Measurements from ENCODE around the gene CES4A.
"Not testable (repeated sequence)": the region's sequence is repeated elsewhere in the genome, so short reads cannot be mapped to it uniquely, and the experiment has no call there.

Gene CES4A

GRCh38 chr16:66988197-66988788 is at the start of gene CES4A:
Gene CES4A (plus strand): TSS chr16:66988589. CDS start chr16:66988773, 184 bp downstream.
- peak; percentile 48 for DNase-seq

DNA sequence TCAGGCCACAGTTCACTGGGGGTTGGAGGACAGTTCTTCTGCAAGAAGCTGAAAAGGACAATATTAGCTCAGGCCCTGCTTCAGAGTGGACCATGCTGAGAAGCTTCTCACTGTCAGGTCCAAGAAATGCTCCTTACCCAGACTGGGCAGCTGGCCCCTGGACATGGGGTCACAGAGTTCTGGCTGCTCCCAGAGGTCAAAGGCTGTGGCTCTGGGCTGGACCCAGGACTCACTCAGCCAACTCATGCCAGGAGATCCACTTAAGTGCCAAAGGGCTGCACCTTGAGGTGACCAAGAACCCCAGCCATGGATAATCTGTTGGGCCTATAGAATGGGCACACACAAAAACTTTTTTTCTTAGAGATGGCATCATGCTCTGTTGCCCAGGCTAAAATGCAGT is 49.0 kb upstream of the CES4A start:
- DNase-seq = no peak

DNA sequence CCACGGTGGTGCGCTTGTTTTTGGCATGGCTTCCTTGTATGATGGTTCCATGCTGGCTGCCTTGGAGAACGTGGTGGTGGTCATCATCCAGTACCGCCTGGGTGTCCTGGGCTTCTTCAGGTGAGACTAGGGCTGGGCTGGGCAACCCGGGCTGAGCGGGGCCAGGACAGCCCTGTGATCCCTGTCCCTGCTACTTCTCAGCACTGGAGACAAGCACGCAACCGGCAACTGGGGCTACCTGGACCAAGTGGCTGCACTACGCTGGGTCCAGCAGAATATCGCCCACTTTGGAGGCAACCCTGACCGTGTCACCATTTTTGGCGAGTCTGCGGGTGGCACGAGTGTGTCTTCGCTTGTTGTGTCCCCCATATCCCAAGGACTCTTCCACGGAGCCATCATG is 48.2 kb upstream of the CES4A start:
- no peak for DNase-seq

- no peak for DNase-seq
Measured at GRCh38 chr16:66942981-66943380, 45.4 kb upstream of the CES4A start.

- DNase-seq = no peak
Measured at GRCh38 chr16:66943426-66944053, 44.8 kb upstream of the CES4A start.

DNA sequence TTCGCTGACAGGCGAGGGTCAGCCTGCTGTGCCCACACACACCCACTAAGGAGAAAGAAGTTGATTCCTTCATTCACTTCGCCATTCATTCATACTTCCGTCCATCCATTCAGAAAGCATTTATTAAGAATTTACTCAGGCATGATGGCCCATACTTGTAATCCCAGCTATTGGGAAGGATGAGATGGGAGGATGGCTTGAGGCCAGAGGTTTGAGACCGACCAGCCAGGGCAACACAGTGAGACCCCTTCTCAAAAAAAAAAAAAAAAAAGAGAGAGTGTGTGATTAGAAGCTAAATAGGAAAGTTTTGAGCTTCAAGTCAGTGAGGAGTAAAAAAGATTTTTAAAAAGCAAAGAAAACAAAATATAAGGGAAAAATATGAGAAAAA is 44.3 kb upstream of the CES4A start:
- no peak for DNase-seq

DNA sequence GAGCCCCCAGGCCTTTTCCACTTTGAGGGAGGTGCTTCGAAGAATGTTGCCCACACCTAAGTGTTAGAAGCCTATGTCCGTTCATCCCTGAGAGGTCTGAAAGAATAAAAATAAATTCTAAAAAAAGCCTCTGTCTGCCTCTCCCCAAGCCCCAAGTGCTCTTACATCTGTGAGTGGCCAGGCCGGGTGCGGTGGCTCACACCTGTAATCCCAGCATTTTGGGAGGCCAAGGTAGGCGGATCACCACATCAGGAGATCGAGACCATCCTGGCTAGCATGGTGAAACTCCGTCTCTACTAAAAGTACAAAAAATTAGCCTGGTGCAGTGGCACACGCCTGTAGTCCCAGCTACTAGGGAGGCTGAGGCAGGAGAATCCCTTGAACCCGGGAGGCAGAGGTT is 43.4 kb upstream of the CES4A start:
- not testable (repeated sequence) for DNase-seq

DNA sequence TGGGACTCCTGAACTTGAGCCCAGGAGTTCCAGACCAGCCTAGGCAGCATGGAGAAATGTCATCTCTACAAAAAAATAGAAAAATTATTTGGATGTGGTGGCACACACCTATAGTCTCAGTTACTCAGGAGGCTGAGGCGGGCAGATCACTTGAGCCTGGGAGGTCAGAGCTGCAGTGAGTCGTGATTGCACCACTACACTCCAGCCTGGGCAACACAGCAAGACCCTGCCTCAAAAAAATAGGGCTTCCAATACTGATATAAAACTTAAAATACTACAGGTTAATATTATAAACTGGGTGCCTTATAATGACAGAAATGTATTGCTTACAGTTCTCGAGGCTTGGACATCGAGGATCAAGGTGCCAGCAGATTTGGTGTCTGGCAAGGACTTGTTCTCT is 42.5 kb upstream of the CES4A start:
- DNase-seq = no peak

DNA sequence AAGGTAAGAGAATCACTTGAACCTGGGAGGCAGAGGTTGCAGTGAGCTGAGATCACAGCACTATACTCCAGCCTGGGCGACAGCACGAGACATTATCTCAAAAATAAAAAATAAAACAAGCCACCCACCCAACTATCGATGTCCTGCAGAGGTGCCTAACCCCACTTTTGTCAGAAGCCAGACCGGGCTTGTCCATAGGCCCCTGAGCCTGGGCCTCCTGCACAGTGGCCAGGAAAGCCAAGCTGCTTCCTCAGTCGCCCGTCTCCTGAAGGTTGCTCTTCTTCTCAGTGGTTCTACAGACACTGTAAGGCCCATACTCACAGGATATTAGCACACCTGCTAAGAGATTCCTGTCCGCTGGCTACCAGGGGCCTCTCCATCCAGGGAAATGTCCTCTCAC is 41.8 kb upstream of the CES4A start:
- no peak for DNase-seq

GRCh38 chr16:66946974-66947301 is 41.5 kb upstream of the CES4A start:
- DNase-seq = no peak

DNA sequence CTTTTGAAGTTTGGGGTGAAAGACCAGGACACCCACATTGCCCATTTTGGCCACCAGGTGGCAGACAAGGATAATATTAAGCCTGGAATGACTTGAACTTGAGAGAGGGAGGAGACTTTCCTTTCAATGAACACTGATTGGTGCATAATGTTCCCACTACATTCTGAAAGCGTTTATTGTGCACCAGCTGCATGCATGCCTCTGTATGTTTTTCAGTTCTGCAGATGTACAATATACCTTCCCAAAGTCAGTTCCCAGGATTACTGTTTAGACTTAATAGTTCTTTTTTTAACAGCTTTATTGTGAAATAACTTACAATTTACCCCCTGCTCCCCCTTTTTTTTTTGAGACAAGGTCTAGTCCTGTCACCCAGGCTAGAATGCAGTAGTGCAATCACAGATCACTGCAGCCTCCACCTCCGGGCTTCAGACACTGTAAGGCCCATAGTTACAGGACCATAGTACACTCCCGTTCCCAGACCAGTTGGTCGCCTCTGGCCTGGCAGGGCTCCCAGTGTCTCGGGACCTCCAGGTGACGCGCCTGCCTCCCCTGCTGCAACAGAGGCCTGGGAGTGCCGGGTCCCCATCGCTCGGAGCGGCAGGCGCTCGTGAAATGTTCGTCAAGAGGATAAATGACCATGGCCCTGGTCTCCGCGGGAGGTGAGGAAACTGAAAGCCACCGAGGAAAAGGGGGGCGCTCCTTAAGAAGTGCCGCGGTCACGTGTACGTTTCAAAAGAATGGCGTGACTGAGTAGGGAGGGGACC is 40.9 kb upstream of the CES4A start:
- DNase-seq = peak; percentile 83

DNA sequence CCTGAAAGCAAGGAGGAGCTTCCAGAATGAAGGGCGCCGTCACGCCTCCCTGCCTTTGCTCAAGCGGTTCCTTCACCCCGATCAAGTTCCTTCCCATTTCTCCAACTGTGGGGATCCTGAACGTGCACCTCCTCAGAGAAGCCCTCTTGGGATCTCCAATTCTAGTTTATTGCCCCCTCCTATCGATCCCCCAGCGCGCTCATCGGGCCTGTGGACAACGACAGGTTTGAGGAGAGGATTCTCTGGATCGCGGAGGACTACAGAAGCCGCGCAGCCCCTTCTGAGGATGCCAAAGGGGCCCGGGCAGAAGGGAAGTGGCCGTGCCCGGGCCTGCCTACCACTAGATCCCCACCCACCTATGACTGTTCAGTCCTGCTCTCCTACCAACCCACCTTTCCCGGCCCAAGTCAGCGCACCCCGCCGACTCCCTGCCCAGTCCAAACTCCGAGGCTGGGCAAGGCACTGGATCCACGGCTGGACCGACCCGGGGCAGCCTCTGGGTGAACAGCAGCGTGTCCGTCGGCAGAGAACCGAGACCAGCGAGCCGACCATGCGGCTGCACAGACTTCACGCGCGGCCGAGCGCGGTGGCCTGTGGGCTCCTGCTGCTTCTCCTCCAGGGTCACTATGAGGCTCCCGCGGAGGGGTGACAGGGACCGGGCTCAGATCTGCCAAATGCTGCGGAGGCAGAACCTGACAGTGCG is 40.1 kb upstream of the CES4A start:
- no peak for DNase-seq

- no peak for DNase-seq
Measured at GRCh38 chr16:66948837-66949225, 39.6 kb upstream of the CES4A start.

GRCh38 chr16:66949472-66949871 is 38.9 kb upstream of the CES4A start:
- no peak for DNase-seq

DNA sequence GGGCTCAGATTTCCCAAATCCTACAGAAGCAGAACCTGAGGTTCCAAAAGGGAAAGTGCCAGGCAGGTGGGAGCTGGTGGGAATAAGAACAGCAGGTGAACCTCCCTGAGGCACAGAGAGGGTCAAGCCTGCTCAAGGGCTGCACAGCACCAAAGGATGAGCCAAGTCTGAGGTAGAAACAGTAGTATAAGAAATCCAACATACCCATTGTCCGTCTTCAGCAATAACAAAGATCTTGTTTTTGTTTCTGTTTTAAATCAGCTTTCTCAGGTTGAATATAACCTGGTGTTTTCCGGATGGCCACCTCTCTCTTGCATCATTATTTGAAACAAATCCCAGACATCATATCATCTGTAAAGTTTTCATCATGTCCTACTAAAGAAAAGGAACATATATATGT is 38.0 kb upstream of the CES4A start:
- DNase-seq = no peak

DNA sequence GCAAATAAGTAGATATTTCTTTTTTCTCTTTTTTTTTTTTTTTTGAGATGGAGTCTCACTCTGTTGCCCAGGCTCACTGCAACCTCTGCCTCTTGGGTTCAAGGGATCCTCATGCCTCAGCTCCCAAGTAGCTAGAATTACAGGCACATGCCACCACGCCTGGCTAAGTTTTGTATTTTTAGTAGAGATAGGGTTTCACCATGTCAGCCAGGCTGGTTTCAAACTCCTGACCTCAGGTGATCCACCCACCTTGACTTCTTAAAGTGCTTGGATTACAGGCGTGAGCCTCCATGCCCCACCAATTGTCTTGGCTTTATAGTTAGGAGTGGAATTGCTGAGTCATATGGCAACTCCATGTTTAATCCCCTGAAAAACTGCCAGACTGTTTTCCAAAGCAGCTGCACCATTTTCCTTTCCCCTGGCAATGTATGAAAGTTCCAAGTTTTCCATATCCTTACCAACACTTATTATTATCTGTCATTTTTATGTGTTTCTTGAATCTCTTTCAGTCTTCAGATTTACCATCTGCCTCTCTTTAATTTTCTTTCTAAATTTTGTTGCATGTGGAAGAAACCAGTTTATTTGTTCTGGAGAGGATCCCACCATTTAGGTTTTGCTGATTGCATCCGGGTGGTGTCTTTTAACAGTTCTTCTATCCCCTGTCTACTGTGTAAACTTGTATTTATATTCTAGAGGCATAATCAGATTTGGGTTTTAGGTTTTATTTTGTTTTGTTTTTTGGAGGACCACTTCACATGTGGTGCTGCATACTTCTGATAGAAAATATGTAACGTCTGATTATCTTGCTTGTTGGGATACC is 37.2 kb upstream of the CES4A start:
- no peak for DNase-seq

- no peak for DNase-seq
Measured at GRCh38 chr16:66952430-66953110, 35.8 kb upstream of the CES4A start.

DNA sequence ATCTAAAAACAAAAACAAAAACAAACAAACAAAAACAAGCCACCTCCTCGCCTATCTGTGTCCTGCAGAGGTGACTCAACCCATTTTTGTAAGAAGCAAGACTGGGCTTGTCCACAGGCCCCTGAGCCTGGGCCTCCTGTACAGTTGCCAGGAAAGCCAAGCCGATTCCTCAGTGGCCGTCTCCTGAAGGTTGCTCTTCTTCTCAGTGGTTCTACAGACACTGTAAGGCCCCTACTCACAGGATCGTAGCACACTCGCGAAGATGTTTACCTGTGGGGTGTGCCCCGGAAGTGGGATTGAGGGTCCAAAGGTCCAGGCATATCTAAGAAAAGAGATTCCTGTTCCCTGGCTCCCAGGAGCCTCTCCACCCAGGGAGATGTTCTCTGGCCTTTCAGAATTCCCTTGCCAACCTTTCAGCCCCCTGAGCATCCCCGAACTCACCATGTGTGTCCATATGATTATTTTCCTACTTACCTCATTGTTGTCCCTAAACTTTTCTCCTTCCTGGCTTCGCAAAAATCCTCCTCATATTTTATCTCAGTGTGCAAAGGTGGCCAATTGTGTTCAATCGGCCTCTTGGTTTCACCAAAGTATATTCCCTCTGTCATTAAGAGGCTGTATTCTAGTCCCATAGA is 34.8 kb upstream of the CES4A start:
- no peak for DNase-seq

DNA sequence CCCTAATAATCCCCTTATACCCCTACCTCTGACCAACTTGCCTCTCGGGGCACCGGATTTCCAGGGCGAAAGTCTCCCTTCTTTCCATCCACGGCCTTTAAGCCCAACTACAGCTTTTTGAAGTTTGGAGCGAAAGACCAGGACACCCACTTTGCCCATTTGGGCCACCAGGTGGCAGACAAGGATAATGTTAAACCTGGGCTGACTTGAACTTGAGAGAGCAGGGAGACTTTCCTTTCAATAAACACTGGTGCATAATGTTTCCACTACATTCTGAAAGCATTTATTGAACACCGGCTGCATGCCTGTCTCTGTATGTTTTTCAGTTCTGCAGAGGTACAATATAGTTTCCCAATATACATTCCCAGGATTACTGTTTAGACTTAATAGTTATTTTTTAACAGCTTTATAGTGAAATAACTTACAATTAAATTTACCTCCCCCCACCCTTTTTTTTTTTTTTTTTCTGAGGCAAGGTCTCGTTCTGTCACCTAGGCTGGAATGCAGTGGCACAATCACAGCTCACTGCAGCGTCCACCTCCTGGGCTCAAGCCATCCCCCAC is 34.2 kb upstream of the CES4A start:
- peak; percentile 77 for DNase-seq

DNA sequence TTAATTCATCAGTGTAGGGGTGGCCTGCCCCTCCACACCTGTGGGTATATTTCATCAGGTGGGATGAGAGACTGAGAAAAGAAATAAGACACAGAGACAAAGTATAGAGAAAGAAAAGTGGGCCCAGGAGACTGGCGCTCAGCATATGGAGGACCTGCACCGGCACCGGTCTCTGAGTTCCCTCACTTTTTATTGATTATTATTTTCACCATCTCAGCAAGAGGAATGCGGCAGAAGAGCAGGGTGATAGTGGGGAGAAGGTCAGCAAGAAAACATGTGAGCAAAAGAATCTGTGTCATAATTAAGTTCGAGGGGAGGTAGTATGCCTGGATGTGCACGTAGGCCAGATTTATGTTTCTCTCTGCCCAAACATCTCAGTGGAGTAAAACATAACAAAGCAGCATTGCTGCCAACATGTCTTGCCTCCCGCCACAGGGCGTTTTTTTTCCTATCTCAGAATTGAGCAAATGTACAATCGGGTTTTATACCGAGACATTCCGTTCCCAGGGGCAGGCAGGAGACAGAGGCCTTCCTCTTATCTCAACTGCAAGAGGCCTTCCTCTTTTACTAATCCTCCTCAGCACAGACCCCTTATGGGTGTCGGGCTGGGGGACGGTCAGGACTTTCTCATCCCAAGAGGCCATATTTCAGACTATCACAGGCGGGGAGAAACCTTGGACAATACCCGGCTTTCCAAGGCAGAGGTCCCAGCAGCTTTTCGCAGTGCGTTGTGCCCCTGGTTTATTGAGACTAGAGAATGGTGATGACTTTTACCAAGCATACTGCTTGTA is 32.8 kb upstream of the CES4A start:
- DNase-seq = not testable (repeated sequence)

DNA sequence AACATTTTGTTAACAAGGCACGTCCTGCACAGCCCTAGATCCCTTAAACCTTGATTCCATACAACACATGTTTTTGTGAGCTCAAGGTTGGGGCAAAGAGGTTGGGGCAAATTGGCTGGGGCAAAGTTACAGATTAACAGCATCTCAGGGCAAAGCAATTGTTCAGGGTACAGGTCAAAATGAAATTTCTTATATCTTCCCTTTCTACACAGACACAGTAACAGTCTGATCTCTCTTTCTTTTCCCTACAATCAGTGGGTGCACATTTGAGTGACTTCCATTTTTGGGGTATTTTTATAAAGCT is 32.3 kb upstream of the CES4A start:
- not testable (repeated sequence) for DNase-seq
